Measurements from ENCODE around the gene IL15RA.

GRCh38 chr10:5968681-5969453 is 8.5 kb downstream of the IL15RA start:
- TF ChIP-seq CTCF (IDR thresholded peaks at IDR 0.05) (no peak), POLR2A (IDR thresholded peaks at IDR 0.05) (no peak), EP300 (IDR thresholded peaks at IDR 0.05) (no peak)
